Kidney (tissue), 14 donors: Measurements from ENCODE around the gene AGBL1. TPM values are rescaled to one million over a fixed set of nuclear protein-coding genes. Genes with fewer than 3 reads are reported as not detected.

Experiments
- DNase-seq, 5 donors: peaks; one replicate each; pipeline ENCODE4 v3.0.0-alpha.2; 2013 to 2020
- FAIRE-seq: peaks from 2 replicates; lab custom pipeline; 2012; peaks lifted over from hg19 to GRCh38; lab: Jason Lieb, UNC
- H3K27ac ChIP-seq, 2 donors: one replicate each; pipeline ENCODE4 v1.7.0; 2013; ENCODE audit warnings: low read depth in 2 of 2, low read length in 2 of 2, inconsistent platforms in 1 of 2
- H3K27me3 ChIP-seq: one replicate; pipeline ENCODE4 v1.7.1; 2013; ENCODE audit warnings: low read length, inconsistent platforms; ENCODE audit not compliant: control insufficient read depth, insufficient read depth
- H3K36me3 ChIP-seq, 3 donors: one replicate each; pipeline versions ENCODE4 v1.7.0 to v1.7.1; 2013; ENCODE audit warnings: low read length in 3 of 3, control low read depth in 1 of 3, inconsistent platforms in 1 of 3; ENCODE audit not compliant: insufficient read depth in 3 of 3, control insufficient read depth in 2 of 3
- H3K4me1 ChIP-seq, 3 donors: one replicate each; pipeline versions ENCODE4 v1.7.0 to v1.7.1; 2013; ENCODE audit warnings: low read length in 3 of 3, inconsistent platforms in 1 of 3, low read depth in 1 of 3; ENCODE audit not compliant: control insufficient read depth in 2 of 3, insufficient read depth in 2 of 3
- H3K4me3 ChIP-seq, 3 donors: one replicate each; pipeline versions ENCODE4 v1.7.0 to v1.8.1; 2013; ENCODE audit warnings: low read length in 3 of 3, control low read depth in 1 of 3, inconsistent platforms in 1 of 3
- H3K9ac ChIP-seq, 3 donors: one replicate each; pipeline versions ENCODE4 v1.7.0 to v1.7.1; 2013; ENCODE audit warnings: low read length in 3 of 3, control low read depth in 1 of 3, inconsistent platforms in 1 of 3
- H3K9me3 ChIP-seq, 3 donors: one replicate each; pipeline versions ENCODE4 v1.7.0 to v1.7.1; 2013; ENCODE audit warnings: low read length in 3 of 3, control low read depth in 1 of 3, inconsistent platforms in 1 of 3; ENCODE audit not compliant: control insufficient read depth in 2 of 3, insufficient read depth in 1 of 3
- CTCF ChIP-seq: IDR thresholded peaks from 3 replicates; pipeline ENCODE4 v1.5.1; 2012; ENCODE audit warnings: mild to moderate bottlenecking, moderate library complexity, borderline replicate concordance; ENCODE audit not compliant: insufficient read depth; ENCODE audit errors: extremely low read depth
- intact Hi-C: fragments of 100-400 bp; cut with DNase I; formaldehyde crosslinking; loops from one replicate; pipeline ENCODE4 v1.11.1; 2022
- polyA plus RNA-seq: library from polyadenylated mRNA; stranded (reverse); fragments of 350-450 nt; fragmentation: Illumina TruSeq; extraction: RNeasy Lipid Tissue Mini Kit (QIAGEN cat#74804); gene quantifications from one replicate; pipeline ENCODE4 v1.2.3, GENCODE V29; 2014; ENCODE audit warnings: low read depth, low replicate concordance; ENCODE audit not compliant: insufficient read depth
- total RNA-seq: library from RNA; stranded (reverse); fragmentation: NEBNext Ultra II Directional; extraction: Animal tissue kit (Norgen Biotek cat#: 25700); gene quantifications from one replicate; pipeline ENCODE4 v1.2.1, GENCODE V29; 2021
- donor health status: control.
- donor health status: control.
- donor health status: control.
- donor health status: control.
- donor health status: control.
- donor health status: DM: yes; HTN: yes; CAD: no.
- donor health status: Normal renal cell carcinoma (clear cell type).

AGBL1 gene
- total and polyA plus RNA-seq, 2 donors from 2014 or later, result not detected

GRCh38 chr15:86322629-86323028 is 243.0 kb downstream of the AGBL1 start:
- no peak overlapping the region for H3K9ac ChIP-seq
- no peak for DNase-seq
- intact Hi-C loops, result no loop called here
- no peaks in the 10 kb centered on the region for H3K36me3 ChIP-seq
- no peak overlapping the region for H3K4me3 ChIP-seq
- no peaks in the 10 kb centered on the region for H3K9me3 ChIP-seq
- no peaks in the 10 kb centered on the region for H3K27me3 ChIP-seq
- FAIRE-seq, result no peak
- no peak overlapping the region for H3K27ac ChIP-seq
- H3K4me1 ChIP-seq, result no peaks in the 10 kb centered on the region
- TF ChIP-seq CTCF, result no peak

GRCh38 chr15:86327230-86327865 is 247.7 kb downstream of the AGBL1 start:
- Histone ChIP-seq H3K4me3 (no peak overlapping the region), H3K27ac (no peak overlapping the region), H3K36me3 (no peaks in the 10 kb centered on the region), H3K27me3 (no peaks in the 10 kb centered on the region), H3K4me1 (no peaks in the 10 kb centered on the region), H3K9me3 (peaks cover 0 to 17% (median 4%) of the 10 kb centered on the region in 3 donors), H3K9ac (no peak overlapping the region)
- no peak for FAIRE-seq
- DNase-seq, result no peak
- no peak for TF ChIP-seq CTCF
- intact Hi-C loops, result no loop called here

- Histone ChIP-seq H3K9ac (no peak overlapping the region), H3K36me3 (no peaks in the 10 kb centered on the region), H3K27me3 (no peaks in the 10 kb centered on the region), H3K4me3 (no peak overlapping the region), H3K27ac (no peak overlapping the region), H3K4me1 (no peaks in the 10 kb centered on the region), H3K9me3 (peaks cover 0 to 17% (median 4%) of the 10 kb centered on the region in 3 donors)
- FAIRE-seq (no peak), DNase-seq (peak in 1 of 5 donors; percentile 9)
- intact Hi-C loops, result no loop called here
- TF ChIP-seq CTCF, result no peak
Observed at GRCh38 chr15:86328658-86329057, 249.0 kb downstream of the AGBL1 start.
